NCI-H345 treated with DMSO at 0.1 percent for 48 hours (cell line): ENCODE results near the gene BDNF.
"Not testable (repeated sequence)": the region's sequence is repeated elsewhere in the genome, so short reads cannot be mapped to it uniquely, and the experiment has no call there.

Source experiments
- DNase-seq: peaks from one replicate; lab custom pipeline; 2025; ENCODE audit not compliant: unreplicated experiment; lab: John Stamatoyannopoulos, UW

Gene BDNF

DNA sequence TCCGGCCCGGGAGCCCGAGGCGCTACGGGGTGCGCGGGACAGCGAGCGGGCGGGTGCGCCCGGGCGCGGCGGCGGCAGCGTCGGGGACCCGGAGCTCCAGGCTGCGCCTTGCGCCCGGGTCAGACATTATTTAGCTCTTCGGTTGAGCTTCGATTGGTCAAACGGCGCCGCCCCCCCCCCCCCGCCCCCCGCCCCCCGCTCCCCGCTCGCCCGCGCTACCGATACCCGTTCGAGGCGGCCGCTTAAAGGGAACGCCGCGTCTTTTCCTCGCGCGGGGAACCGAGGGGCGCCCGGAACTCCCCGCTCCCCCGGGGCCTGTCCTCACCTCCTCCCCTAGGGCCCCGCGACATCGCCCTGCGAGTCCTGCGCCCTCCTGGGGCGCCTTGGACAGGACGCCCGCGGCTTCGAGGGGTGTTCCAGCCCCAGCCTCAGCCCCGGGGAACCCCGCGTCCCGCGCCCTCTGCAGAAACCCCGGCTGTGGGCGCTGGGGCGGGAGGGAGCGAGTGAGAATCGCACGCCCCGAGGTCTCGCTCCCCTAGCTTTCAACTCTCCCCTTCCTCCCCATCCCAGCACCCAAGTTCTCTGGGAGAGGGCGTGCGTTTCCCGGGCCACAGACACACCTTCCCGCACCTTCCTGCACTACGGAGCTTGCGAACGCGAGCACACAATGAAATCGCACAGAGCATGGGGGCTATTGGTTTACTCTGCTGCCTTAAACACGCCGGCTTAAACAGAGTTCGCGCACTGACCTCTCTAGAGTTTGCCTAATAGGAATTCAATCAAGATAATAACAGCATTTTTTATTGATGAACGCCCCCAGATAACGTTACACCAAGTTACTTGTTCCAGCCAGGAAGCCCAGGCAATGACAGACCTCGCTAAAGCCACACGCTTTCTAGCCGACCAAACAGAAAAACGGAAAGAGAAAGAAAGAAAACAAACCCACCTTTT is at the start of gene BDNF:
BDNF (minus strand) TSS at position 105 of the 951 bp plus-strand sequence. CDS start 41,891 bp downstream, outside the sequence.
- DNase-seq = no peak

DNA sequence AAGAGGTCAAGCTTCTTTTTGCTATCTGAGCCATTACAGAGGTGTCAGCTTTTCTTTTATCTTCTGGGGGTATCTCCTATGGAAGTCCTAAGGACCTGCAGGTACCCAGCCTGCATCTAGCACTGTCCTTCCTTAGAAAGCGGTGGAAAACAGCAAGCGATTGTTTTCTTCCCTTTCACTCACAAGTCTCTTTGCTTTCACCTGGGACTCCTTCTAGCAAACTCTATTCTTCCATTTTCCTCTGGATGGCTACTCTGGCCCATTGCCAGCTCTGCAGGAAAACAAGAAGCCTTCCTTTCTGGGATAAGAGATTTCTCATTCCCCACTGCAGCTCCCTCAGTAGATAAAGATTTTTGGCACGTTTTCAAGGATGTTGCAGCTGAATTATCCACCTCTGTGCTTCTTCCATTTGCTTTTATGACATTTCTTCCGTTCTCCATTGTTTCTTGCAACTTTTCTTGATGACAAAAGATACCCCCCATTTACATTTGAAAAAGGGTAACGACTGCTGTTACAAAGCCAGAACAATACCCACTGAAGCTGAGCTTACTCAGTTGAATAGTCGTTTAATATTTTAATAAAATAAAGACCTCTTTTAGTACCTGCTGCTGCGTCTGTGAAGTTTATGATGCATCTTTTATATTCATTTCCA is 40.2 kb upstream of the BDNF start:
- DNase-seq = no peak

DNA sequence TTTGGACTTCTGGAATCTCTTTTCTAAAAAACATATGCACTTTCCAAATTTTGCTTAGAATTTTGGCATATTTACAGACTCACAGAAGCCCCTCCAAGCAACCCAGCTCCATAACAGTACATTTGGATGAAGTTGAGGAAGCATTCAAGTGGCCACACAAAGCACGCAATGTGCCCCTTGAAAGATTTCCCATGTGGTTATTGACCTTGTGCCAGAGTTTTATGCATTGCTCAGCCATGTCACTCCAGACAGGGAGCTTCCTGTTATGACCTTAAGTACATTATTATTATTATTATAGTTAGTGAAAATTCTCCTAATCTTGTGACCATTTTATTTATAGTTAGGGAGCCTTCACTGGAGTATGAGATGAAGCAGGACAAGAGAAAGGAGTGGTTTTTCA is 35.0 kb upstream of the BDNF start:
- no peak for DNase-seq

DNA sequence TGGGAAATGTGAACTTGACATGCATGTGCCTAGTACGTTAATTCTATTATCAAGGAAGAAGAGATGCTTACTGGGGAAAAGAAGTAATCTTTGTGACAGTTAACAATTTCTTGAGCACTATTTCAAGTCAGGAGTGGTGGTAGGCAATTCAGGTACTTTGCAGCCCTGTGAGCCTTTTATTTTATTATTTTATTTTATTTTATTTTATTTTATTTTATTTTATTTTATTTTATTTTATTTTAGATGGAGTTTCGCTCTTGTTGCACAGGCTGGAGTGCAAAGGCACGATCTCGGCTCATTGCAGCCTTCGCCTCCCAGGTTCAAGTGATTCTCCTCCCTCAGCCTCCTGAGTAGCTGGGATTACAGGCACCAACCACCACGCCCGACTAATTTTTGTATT is 31.5 kb upstream of the BDNF start:
- DNase-seq = not testable (repeated sequence)

DNA sequence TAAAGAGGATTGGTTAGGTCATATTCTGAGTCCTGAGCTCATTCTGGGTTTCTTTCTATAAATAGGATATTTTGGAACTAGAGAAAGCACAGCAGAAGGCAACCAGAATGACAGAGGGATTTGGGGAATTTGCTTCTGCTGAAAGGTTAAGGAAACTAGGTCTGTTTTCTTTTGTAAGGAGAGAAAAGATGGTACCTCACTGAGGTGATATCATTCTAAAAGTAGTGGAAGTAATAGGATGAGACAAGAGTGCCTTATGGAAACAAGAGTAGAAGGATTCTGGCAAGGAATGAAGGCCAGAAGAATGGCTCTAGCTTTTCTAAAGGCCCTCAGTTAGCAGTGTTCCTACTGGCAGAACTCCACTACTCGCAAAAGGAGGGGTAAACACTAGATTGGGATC is 26.7 kb upstream of the BDNF start:
- no peak for DNase-seq

DNA sequence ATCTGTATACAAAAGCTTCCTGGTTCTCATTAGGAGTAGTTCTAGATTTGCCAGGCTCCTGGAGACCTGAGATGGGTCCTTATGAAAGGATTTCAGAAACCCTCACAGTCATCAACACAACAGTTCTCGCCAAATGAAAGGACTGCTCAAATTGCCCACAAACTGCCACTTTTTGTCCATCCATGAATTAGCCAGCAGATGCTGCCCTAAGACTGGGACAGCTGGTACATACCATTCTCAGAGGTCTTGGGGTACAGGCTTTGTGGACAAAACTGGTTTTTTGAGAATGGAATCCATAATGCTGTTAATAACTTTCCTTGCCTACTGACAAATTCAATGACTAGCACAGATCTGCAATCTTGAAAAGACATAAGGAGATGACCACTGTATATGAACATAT is 23.4 kb upstream of the BDNF start:
- no peak for DNase-seq

DNA sequence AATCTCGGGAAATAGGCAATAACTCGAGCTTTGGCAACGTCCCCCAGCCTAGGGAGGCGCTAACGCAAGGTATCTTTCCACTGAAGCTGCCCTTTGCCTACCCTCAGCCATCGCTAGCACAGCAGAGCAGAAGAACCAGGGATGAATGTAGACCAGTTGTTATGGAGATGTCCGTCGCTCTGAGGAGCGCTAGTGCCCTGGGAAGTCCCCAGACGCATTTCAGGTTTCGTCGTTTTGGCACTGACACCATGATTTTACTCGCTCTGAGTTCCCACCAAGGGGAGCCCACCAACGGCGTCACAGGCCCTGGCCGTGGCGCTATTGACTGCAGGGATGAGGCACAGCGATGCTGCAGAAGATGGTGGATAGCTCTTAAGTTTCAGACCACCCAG is 22.7 kb upstream of the BDNF start:
- DNase-seq = no peak

DNA sequence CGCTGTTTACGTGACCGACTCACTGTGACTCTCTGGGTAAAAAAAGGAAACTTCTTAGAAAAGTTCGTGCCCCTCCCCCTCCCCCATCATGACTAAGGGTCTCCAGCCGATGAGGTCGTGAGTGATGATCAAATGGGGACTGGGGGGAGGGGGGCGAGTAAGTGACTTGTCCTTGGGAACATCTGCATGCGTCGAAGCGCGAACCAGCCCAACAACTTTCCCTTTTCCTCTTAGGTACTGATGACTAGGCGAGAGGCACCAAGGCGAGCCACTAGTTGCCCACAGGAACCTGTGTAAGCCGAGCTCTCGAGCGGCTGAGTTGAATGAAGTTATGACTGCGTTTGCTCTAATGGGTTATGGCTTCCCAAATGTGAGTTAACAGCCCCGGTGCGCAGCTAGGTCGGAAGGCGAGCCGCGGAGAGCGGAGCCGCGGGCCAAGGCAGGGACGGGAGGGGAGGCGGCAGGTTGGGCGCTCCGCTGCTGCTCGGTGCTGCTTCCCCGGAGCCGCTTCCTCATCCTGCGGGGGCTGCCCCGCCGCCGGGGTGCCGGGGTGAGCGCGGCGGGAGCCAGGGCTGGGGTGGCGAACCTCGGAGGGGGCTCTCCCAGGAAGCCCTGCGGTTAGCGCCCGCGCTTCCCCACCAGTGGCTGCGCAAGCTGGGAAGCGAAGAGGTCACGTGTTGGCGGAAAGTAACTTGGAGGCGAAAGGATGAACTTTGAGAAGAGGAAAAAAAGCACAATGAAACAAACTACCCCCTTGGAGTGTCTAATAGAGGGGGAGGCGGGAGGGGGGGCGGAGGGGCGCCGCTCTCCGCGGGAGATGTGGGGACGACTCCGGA is 22.1 kb upstream of the BDNF start:
- DNase-seq = no peak

DNA sequence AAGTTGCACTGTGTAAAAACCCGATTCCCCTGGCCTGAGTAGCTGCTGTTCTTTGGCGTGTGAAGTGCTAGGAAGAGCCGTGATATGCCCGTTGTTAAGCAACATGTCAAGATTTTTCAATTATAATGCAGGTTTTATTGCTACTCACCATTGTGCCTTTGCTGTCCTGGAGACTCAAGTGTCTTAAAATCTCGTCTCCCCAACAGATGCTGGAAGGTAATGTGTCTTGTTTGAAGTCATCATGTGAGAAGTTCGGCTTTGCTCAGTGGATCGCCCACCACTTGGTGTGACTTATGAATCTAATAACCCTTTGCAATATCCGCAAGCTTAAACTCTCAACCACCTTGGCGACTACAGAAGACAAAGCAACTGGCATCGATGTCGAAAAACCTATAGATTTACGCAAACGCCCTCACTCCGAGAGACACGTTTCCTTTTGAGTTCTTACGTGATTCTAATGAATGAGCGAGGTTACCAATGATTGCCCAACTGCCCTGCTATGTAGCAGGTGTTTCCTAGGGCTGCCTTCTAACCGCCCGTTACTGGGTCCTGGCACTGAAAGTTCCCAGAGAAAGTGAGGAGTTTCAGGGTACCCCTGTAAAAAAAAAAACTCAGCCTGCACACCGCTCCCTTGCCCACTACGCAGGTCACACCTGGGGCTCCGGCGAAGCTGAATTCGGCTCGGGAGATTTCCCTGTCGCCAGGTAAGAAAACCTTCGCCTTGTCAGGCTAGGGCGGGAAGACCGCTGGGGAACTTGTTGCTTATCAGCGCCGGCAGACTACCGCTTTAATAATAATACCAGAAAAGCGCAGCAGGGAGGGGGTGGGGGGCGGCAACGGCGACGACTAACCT is 21.2 kb upstream of the BDNF start:
- no peak for DNase-seq

DNA sequence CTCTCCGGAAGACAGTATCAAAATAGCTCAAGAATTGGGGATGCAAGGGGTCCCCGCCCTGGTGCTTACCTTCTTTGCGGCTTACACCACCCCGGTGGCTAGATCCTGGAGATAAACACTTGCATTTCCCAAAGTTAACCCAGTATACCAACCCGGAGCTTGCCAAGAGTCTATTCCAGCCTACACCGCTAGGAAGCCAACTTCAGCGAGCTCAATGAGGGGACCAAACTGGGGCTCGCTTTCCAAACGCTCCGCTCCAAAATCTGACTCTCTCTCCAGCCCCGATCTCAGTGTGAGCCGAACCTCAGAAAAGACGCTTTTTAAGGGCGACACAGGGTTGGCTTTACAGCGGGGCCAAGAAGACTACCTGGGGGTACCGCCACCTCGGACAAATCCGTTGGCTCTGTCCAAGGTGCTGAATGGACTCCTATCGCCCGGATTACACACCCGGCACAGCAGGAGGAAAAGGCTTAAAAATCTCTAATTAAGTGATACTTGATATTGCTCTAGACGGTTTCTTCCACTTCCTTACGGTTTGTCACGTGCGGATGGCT is 20.1 kb upstream of the BDNF start:
- no peak for DNase-seq

DNA sequence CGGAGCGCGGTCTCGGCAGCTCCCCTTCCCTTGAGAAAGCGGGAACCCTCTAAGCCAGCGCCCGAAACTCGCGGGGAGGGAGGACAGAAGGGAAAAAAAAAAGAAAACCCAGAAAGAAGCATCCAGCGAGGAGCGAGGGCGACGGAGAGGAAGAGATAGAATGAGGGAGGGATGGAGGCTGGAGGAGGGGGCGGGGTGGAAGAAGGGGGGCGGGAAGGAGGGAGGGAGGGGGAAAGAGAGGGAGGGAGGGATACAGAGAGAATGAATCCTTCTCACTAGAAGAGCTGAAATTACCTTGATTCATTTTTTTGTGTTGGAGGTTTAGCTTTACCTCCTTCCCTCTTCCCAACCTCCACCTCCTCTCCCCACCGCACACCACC is 19.3 kb upstream of the BDNF start:
- DNase-seq = no peak

DNA sequence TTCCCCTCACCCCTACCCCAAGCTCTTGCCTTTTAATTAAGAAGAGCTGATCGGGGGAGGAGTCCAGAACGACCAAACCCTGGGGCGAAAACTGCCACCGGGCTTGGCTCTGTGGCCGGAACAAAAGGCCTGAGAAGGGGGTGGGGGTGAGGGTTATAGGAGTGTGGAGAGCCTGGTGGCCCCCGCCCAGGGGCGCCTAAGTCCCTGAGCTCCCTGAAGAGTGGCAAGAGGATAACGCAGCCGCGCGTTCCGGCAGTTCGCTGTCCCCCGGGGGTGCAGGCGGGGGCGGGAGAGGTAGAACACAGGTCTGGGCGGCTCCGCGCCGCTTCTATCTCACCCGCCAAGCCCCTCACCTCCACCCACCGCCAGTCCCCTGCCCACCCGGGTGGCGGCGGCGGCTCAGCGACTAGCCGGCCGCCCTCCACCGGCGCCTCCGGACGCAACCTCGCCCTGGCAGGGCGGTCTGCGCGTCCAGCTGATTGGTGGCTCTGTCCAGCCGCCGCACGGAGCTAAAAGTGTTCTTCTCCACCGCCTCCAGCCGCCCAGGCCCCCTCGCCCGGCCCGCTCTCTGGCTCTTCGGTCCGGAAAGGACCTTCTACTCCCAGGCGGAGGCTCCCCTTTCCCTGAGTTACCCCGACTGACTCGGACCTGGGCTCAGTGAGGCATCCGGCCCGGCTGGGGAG is 18.7 kb upstream of the BDNF start:
- no peak for DNase-seq

DNA sequence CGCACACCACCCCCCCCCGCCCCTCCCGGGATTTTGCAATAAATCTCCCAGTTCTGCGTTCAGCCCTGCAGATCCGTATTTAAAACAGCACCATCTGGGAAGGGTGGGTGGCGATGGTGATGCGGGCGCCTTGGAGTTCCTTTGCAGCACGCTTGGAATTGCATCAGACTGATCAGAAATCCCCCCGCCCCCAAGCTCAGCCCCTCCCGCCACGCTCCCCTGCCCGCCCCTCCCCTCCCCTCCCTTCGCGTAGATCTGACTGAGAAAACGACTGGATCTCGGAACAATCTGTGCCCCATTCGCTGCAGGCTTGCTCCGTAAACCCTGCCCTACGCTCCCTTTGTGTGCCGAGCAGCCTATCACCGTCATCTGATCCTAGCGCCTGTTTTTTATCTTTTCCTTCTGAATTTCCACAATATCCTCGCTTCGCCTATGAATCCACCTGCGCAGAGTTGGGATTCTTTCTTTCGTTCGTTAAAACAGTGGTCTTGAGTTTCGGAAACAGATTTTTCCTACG is 18.1 kb upstream of the BDNF start:
- peak; percentile 45 for DNase-seq

DNA sequence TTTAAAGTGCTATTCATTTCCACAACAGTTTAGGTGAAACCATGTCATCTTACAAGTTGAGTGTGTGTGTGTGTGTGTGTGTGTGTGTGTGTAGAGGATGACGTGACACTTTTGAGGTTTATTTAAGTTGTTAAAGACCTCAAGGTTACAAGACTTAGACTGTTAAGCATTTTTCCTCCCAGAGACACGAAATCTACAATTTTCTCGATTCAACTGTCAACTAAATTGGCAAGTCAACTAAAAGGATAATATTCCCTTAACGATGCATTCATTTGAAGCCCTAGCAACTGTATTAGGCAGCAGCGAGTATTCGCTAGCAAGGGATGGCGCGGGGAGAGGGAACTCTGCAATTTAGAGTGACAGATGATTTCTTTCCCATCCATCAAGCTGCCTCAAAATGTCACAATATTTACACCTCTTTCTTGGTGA is 17.6 kb upstream of the BDNF start:
- DNase-seq = no peak

DNA sequence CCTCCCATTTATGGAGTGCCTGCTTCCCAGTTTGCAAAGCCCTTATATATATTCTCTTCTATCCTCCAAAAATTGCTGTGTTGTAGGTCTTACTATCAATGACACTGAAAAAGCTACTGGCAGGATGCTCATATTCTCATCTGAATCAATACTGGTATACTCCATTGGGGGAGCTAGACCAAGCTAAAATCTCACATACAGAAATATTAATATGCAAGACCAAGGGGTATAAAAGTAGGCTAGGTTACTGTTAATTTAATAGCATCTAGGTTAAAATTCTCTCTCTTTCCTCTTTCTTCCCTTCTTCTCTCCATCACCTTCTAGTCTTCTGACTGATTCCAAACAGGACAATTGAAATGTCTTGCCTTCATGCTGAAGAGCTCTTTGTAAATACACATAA is 17.1 kb upstream of the BDNF start:
- DNase-seq = no peak

DNA sequence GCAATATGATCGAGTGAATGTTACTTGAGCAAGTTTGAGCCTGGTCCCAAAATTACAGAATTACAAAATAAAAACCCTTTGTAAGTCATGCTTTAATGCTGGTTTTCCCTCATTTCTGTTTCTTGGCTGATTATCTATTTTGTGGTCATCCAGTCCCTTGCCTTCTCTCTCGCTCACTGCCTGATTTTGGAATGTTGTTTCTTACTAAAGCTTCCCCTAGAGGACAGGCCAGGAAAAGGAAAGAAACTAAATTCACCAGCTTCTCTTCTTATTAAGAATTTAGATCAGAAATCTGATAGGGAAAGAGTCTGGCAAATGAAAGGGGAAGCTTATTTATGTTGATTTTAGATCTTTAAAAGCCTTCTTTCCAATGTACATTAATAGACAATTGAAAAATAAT is 16.6 kb upstream of the BDNF start:
- no peak for DNase-seq

DNA sequence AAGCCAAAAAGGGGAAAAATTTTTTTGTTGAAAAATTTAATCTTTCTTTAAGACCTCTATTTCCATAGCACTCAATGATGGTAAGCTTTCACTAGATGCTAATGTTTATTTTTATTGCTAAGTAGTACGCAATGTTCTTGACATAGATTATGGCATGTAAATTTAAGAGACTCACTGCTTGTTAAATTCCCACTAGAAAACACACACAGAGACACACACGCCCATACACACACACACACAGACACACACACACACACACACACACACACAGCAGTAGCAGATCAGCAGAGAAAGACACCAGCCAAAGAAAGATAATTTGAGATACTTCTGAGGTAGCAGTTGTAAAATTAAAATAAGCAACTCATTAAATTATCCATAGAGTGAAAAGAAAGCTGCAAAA is 16.0 kb upstream of the BDNF start:
- DNase-seq = no peak

DNA sequence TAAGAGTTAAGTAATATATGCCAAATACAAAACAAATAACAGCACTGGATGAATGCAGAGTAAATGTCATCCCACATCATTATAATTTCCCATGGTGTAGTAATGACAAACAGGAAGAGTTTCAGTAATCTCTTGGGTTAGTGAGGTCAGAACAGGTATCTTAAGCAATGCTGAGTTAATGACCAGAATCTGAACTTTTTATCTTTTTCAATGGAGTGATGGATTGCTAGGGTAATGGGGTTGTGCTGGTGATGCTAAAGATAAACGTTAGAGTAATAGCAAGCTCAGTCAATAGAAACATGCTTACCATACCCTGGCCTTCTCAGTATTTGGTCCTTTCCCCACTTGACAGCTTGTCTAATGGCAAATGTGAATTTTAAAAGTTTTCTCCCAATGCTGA is 11.5 kb upstream of the BDNF start:
- DNase-seq = no peak

DNA sequence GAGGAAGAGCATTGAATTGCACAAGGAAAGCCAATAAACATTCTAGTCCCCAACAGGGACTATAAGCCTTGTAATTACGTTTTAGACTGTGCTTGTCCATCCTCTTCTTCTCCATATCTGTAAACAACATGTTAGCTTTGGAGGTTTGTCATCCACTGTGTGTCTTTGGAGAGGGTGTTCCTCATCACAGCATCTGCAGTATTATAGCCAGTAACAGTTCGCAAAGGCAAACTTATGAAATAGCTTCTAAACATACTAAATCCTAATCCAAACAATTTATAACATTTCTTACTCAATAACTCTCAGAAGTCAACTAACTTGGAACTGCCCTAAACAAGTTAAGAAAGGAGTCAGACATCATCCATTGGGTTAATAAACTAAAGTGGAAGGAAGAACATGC is 10.3 kb upstream of the BDNF start:
- no peak for DNase-seq

DNA sequence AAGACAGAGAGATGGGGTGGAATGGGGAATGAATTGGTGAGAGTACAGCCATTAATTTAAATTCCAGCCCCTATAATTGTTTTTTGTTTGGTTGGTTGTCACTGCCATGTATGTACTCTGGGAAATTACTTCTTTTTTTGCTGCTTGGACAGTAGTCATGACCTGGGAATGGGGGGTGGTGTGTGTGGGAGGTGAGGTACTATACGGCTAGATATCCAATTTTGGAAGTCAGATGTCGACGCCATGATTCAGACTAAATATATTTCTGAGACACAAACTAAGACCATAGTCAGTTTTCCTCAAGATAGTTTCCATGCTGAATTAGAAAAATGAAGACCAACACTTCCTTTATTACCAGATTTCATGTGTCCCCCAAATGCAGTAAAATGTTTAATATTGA is 7.4 kb upstream of the BDNF start:
- DNase-seq = no peak
